Activated CD8-positive, alpha-beta T cell treated with anti-CD3 and anti-CD28 coated beads for 36 hours (primary cell): Measurements from ENCODE around the gene USP10. TPM values are rescaled to one million over a fixed set of nuclear protein-coding genes. Genes with fewer than 3 reads are reported as not detected.

Experiments used
- ATAC-seq: fragments of 200-7000 bp; cut with Tn5 transposase; one replicate; pipeline ENCODE4 v1.10.0; 2021; ENCODE audit warnings: mild to moderate bottlenecking, moderate library complexity
- CTCF ChIA-PET: fragments of 350-600 bp; sonication (Branson Sonifier 250); formaldehyde crosslinking; loops from one replicate; lab custom pipeline; 2021; ENCODE audit warnings: antibody characterized with exemption; lab: Charles Lee
- POLR2A ChIA-PET: fragments of 350-600 bp; sonication (Branson Sonifier 250); formaldehyde crosslinking; loops from one replicate; lab custom pipeline; 2021; ENCODE audit warnings: antibody characterized with exemption; lab: Charles Lee
- DNase-seq: peaks from one replicate; pipeline ENCODE4 v3.0.0-alpha.2; 2020
- H3K27ac Mint-ChIP-seq: one replicate; pipeline ENCODE4 v1.8.0; 2021; ENCODE audit warnings: mild to moderate bottlenecking, mixed read lengths
- H3K27me3 Mint-ChIP-seq: one replicate; pipeline ENCODE4 v1.8.0; 2021; ENCODE audit warnings: mixed read lengths
- H3K36me3 Mint-ChIP-seq: one replicate; pipeline ENCODE4 v1.8.0; 2021; ENCODE audit warnings: low read depth, mixed read lengths
- H3K4me1 Mint-ChIP-seq: one replicate; pipeline ENCODE4 v1.8.0; 2021; ENCODE audit warnings: low read depth, mixed read lengths
- H3K4me3 Mint-ChIP-seq: one replicate; pipeline ENCODE4 v1.8.0; 2021; ENCODE audit warnings: mild to moderate bottlenecking, moderate library complexity, mixed read lengths
- H3K9me3 Mint-ChIP-seq: one replicate; pipeline ENCODE4 v1.8.0; 2021; ENCODE audit warnings: mixed read lengths
- CTCF ChIP-seq: fragments of 200-600 bp; IDR thresholded peaks from one replicate; pipeline ENCODE4 v1.8.0; 2022; ENCODE audit warnings: antibody characterized with exemption, mild to moderate bottlenecking
- intact Hi-C: fragments of 100-400 bp; cut with micrococcal nuclease; formaldehyde crosslinking; loops from one replicate; pipeline ENCODE4 v1.10.0; 2022
- total RNA-seq, 2 experiments: library from RNA; stranded (reverse); gene quantifications; one replicate each; pipeline ENCODE4 v1.2.3, GENCODE V29; 2021

USP10 gene
- total RNA-seq, 2 experiments from 2014 or later: 116 TPM

GRCh38 chr16:84795329-84796053, 95.7 kb downstream of the USP10 start:
- DNase-seq (no peak), ATAC-seq (no peak)
- H3K4me3 Mint-ChIP-seq: no peak overlapping the region
- H3K9me3 Mint-ChIP-seq: no peaks in the 10 kb centered on the region
- intact Hi-C loops: no loop called here
- H3K27ac Mint-ChIP-seq: no peak overlapping the region
- POLR2A ChIA-PET: no interaction called here
- peaks cover 2% of the 10 kb centered on the region for H3K36me3 Mint-ChIP-seq
- CTCF ChIA-PET: no interaction called here
- no peaks in the 10 kb centered on the region for H3K4me1 Mint-ChIP-seq
- TF ChIP-seq CTCF: no peak
- H3K27me3 Mint-ChIP-seq: no peaks in the 10 kb centered on the region

- ChIA-PET CTCF (interaction anchor here (1.0 kb wide), 1 partner anchor 46 kb away, joined by 4 read pairs; no protein-coding TSS in a partner anchor), POLR2A (interaction anchor here (1.5 kb wide), 1 partner anchor 12 kb away, joined by 4 read pairs; no protein-coding TSS in a partner anchor)
- Mint-ChIP-seq H3K9me3 (no peaks in the 10 kb centered on the region), H3K27ac (no peak overlapping the region), H3K4me1 (no peaks in the 10 kb centered on the region), H3K27me3 (peaks cover 2% of the 10 kb centered on the region), H3K4me3 (no peak overlapping the region), H3K36me3 (peaks cover 2% of the 10 kb centered on the region)
- ATAC-seq (no peak), DNase-seq (no peak)
- no peak for TF ChIP-seq CTCF
- intact Hi-C loops: no loop called here
Measured at GRCh38 chr16:84800158-84800978, 100.6 kb downstream of the USP10 start.

GRCh38 chr16:84803146-84803545, 103.3 kb downstream of the USP10 start:
- no peaks in the 10 kb centered on the region for H3K36me3 Mint-ChIP-seq
- no peak overlapping the region for H3K27ac Mint-ChIP-seq
- no peaks in the 10 kb centered on the region for H3K9me3 Mint-ChIP-seq
- POLR2A ChIA-PET: no interaction called here
- peaks cover 5% of the 10 kb centered on the region for H3K27me3 Mint-ChIP-seq
- H3K4me1 Mint-ChIP-seq: peaks cover 5% of the 10 kb centered on the region
- no peak for TF ChIP-seq CTCF
- no peak overlapping the region for H3K4me3 Mint-ChIP-seq
- intact Hi-C loops: no loop called here
- CTCF ChIA-PET: interaction anchor here (1.6 kb wide), 1 partner anchor 122 kb away, joined by 5 read pairs; no protein-coding TSS in a partner anchor
- DNase-seq: no peak
- ATAC-seq: no peak

- ATAC-seq (no peak), DNase-seq (no peak)
- POLR2A ChIA-PET: interaction anchor here (0.6 kb wide), 1 partner anchor 15 kb away, joined by 3 read pairs; no protein-coding TSS in a partner anchor
- H3K4me1 Mint-ChIP-seq: peaks cover 5% of the 10 kb centered on the region
- CTCF ChIA-PET: interaction anchor here (1.6 kb wide), 1 partner anchor 121 kb away, joined by 5 read pairs; no protein-coding TSS in a partner anchor
- no peaks in the 10 kb centered on the region for H3K36me3 Mint-ChIP-seq
- peaks cover 5% of the 10 kb centered on the region for H3K27me3 Mint-ChIP-seq
- H3K27ac Mint-ChIP-seq: no peak overlapping the region
- TF ChIP-seq CTCF: no peak
- no peaks in the 10 kb centered on the region for H3K9me3 Mint-ChIP-seq
- no peak overlapping the region for H3K4me3 Mint-ChIP-seq
- intact Hi-C loops: no loop called here
Measured at GRCh38 chr16:84804326-84804725, 104.5 kb downstream of the USP10 start.
